T-helper 17 cell (primary cell): ENCODE measurements around the gene TMEM169. TPM values are rescaled to one million over a fixed set of nuclear protein-coding genes. Genes with fewer than 3 reads are reported as not detected.
A peak's percentile ranks its signal among the peaks of the same experiment; 100 is the strongest.
"Not testable (repeated sequence)": the region's sequence is repeated elsewhere in the genome, so short reads cannot be mapped to it uniquely, and the experiment has no call there.

Experiments
- ATAC-seq: fragments of 150-1000 bp; cut with Tn5 transposase; 2 replicates; pipeline ENCODE4 v1.10.0; 2021; ENCODE audit warnings: mild to moderate bottlenecking, moderate library complexity
- DNase-seq, 3 donors: peaks; one replicate each; pipeline versions ENCODE4 v3.0.0 to v3.0.0-alpha.2; 2020 to 2021
- H3K9me3 ChIP-seq: one replicate; pipeline ENCODE4 v1.7.0; 2013; ENCODE audit warnings: low read length, mild to moderate bottlenecking; ENCODE audit not compliant: control insufficient read depth, poor library complexity, severe bottlenecking
- H3K27ac Mint-ChIP-seq: one replicate; pipeline ENCODE4 v1.8.0; 2022; ENCODE audit warnings: mild to moderate bottlenecking, moderate library complexity, mixed read lengths
- H3K27me3 Mint-ChIP-seq: one replicate; pipeline ENCODE4 v1.8.0; 2022; ENCODE audit warnings: mixed read lengths
- H3K36me3 Mint-ChIP-seq: one replicate; pipeline ENCODE4 v1.8.0; 2022; ENCODE audit warnings: low read depth, mixed read lengths
- H3K4me1 Mint-ChIP-seq: one replicate; pipeline ENCODE4 v1.8.0; 2022; ENCODE audit warnings: mild to moderate bottlenecking, mixed read lengths
- H3K4me3 Mint-ChIP-seq: one replicate; pipeline ENCODE4 v1.8.0; 2022; ENCODE audit warnings: mild to moderate bottlenecking, moderate library complexity, mixed read lengths
- total RNA-seq, 4 donors: library from RNA in 2 of 4; stranded (reverse) in 2 of 4; gene quantifications; one replicate each; pipeline ENCODE4 v1.2.3 and lab custom pipeline; 2022 to 2026

The TMEM169 gene
- total RNA-seq, 2 donors from 2014 or later = 1.6 to 2.2 TPM

DNA sequence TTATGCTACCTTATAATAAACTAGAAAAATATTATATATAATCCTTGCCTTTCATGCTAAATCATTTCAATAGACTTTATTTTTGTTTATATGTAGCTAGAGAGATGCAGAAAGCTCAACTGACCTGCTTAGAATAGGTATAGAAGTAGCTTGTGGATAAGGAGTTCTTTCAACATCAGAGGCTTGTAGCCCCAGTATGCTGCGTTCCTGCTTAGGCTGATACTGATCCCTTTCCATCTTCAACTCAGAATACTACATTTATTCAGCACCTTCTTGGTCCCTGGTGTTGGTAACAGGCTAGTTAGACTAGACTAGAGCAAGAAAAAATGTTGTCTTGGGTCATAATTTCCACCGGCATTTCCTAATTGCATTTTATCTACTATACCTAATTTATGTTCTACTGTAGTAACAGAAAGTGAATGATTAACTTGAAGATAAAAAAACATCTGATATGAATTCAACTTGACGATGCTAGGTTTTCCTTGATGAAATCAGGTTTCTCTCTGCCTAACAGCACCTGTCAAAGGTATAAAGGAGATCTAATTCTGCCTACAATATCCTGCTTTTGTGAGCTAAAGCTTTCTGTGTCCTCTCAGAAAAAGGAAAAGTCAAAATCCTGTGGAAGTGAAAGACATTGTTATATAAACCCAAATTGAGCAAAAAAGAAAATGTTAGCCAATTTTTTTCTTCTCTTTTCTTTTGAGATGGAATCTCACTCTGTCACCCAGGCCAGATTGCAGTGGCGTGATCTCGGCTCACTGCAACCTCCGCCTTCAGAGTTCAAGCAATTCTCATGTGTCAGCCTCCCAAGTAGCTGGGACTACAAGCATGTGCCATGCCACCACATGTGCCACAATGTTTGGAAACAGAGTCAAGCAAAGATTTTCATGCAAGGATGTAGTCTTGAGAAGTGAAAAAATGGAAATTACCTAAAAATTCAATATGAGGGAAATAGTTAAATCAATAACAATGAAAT, 5.9 kb upstream of the TMEM169 start:
- ATAC-seq (no peak), DNase-seq (no peak)
- Mint-ChIP-seq H3K36me3 (peaks cover 3% of the 10 kb centered on the region), H3K4me3 (no peak overlapping the region), H3K4me1 (peaks cover 27% of the 10 kb centered on the region), H3K27me3 (no peaks in the 10 kb centered on the region), H3K27ac (no peak overlapping the region)
- H3K9me3 ChIP-seq = no peaks in the 10 kb centered on the region

DNA sequence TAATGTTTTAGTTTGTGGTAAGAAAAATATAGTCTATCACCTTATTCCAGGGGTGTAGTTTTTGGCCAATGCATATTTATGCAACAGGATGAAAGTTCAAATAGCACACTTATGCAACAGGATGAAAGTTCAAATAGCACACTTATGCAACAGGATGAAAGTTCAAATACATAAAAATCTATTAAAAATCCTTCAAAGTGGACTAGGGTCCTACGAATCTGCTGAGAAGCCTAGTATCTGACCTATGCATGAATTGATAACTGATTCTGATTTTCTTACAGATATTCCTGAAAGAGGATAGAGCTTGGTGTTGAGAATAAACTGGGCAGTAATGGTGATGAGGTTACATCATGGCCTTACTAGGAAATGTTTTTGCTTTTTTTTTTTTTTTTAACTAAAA, 2.9 kb upstream of the TMEM169 start:
- ATAC-seq = no peak
- no peaks in the 10 kb centered on the region for H3K9me3 ChIP-seq
- Mint-ChIP-seq H3K4me3 (no peak overlapping the region), H3K27ac (no peak overlapping the region), H3K27me3 (no peaks in the 10 kb centered on the region), H3K4me1 (peaks cover 38% of the 10 kb centered on the region), H3K36me3 (no peaks in the 10 kb centered on the region)
- no peak for DNase-seq

DNA sequence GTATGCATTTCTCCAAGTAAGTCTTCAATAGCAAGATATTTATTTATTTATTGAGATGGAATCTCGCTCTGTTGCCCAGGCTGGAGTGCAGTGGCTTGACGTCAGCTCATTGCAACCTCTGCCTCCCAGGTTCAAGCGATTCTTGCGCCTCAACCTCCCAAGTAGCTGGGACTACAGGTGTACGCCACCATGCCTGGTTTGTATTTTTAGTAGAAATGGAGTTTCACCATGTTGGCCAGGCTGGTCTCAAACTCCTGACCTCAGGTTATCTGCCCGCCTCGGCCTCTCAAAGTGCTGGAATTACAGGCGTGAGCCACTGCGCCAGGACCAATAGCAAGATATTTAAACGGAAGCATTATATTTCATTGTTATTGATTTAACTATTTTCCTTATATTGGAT, 1.7 kb upstream of the TMEM169 start:
- H3K4me3 Mint-ChIP-seq = peak overlapping the region; percentile 43
- not testable (repeated sequence) for H3K27me3 Mint-ChIP-seq, DNase-seq, H3K27ac Mint-ChIP-seq, H3K36me3 Mint-ChIP-seq, H3K9me3 ChIP-seq, ATAC-seq
- peaks cover 39% of the 10 kb centered on the region for H3K4me1 Mint-ChIP-seq

DNA sequence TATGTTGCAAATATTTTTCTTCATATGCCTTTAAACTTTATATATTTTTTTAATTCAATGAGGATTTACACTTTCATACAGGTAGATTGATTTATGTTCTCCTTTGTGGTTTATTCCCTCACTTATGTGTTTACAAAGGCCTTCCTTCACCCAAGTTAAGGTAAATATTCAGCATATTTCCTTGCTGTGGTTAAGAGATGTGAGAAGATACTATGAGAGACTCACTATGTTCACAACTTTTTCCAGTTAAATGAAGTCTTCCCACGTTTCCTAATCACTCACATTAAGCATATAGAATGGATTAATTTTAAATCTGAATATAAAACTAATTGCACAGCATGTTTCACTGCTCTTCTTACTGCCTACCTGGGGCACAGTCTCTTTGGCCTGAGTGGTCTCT, 707 bp upstream of the TMEM169 start:
- H3K27me3 Mint-ChIP-seq = no peaks in the 10 kb centered on the region
- H3K36me3 Mint-ChIP-seq = peaks cover 2% of the 10 kb centered on the region
- ATAC-seq (no peak), DNase-seq (no peak)
- peaks cover 34% of the 10 kb centered on the region for H3K4me1 Mint-ChIP-seq
- H3K27ac Mint-ChIP-seq = peak overlapping the region; percentile 98
- no peaks in the 10 kb centered on the region for H3K9me3 ChIP-seq
- peak overlapping the region; percentile 99 for H3K4me3 Mint-ChIP-seq

DNA sequence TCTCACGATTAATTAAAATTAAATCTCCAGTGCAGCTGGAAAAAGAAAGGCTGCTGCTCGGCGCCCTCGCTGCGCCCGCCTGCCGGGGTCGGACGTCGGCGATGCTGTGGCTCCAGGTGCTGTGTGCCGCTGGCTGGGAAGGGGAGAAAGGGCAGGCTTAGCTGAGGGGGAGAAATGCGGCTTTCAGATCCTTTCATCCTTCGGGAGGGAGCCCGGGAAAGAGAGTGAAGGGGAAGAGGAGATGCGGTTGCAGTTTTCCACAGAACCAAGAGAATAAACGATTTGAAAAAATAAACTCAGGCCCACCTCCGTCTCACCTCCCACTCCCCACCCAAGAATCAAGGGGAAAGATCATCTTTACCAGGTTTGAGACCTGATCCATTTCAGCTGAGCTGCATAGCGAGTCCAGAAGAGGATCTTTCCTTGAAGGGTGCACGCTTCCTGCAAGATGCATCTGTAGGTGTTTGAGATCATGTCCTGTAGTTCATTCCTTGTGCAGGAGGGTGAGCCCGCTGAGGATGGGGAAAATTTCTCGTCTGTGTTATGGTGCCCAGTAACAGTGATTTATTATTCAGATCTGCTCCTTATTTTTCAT, 495 bp downstream of the TMEM169 start:
- peak overlapping the region; percentile 98 for H3K27ac Mint-ChIP-seq
- H3K27me3 Mint-ChIP-seq = no peaks in the 10 kb centered on the region
- peaks cover 37% of the 10 kb centered on the region for H3K4me1 Mint-ChIP-seq
- DNase-seq (no peak), ATAC-seq (peak; percentile 24)
- H3K9me3 ChIP-seq = no peaks in the 10 kb centered on the region
- peaks cover 2% of the 10 kb centered on the region for H3K36me3 Mint-ChIP-seq
- peak overlapping the region; percentile 99 for H3K4me3 Mint-ChIP-seq

DNA sequence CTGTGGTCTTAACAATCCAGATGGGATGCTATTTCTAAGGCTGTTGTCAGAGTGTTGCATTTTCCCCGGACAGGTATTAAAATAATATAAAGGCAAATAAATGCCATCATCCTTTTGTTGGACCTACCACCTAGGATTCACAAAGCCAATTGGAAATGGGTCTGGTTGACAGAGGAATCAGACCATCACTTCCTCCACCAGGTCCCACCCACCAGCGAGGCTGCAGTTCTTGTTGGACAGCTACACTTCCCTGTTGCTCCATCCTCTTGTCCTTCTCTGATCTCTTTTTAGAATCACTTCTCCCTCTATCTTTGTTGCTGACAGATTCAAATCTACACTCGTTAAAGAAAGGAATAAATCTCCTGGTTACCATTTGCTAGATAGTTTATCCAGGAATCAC, 1.1 kb downstream of the TMEM169 start:
- Mint-ChIP-seq H3K27ac (peak overlapping the region; percentile 98), H3K4me1 (peaks cover 37% of the 10 kb centered on the region), H3K36me3 (peaks cover 2% of the 10 kb centered on the region), H3K27me3 (no peaks in the 10 kb centered on the region), H3K4me3 (peak overlapping the region; percentile 99)
- no peak for ATAC-seq
- no peak for DNase-seq
- H3K9me3 ChIP-seq = no peaks in the 10 kb centered on the region

DNA sequence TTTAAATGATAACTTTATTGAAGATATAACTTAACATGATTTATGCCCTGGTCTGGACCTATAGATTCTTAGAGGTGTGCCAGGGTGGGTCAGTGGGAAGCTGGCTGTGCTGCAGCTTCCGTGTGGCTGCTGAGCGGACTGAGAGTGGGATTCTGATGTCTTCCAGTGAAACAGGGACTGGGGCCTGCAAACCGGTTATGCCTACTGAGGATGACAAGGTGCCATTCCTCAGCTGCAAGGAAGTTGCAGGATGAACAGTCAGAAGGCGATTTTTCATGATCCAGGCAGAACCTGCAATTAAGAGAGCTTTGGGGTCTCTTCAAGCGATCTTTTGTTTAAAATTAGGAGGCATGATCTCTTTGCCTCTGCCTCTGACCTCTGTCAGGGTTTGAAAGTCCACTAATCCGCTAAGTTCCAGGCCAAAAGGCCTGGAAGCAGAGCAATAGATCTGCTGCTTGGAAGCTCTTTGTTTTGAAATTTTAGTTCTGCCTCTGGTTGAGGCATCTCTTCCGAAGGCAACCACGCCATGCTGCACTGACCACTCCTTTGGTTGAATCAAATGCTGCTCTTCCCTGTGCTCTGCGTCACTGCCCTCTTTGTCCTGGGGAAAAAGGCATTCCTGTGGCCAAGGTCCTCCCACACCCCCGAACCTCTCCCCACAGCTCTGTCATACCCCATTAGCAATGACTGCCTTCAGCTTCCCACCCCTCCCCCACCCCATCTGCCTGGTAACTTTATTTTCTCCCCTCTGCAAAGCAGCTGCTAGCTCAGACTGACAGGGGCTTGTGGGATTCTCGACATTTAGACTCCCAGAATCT, 2.0 kb downstream of the TMEM169 start:
- peaks cover 2% of the 10 kb centered on the region for H3K36me3 Mint-ChIP-seq
- peak overlapping the region; percentile 98 for H3K27ac Mint-ChIP-seq
- peaks cover 37% of the 10 kb centered on the region for H3K4me1 Mint-ChIP-seq
- H3K4me3 Mint-ChIP-seq = peak overlapping the region; percentile 94
- DNase-seq (no peak), ATAC-seq (no peak)
- H3K27me3 Mint-ChIP-seq = no peaks in the 10 kb centered on the region
- H3K9me3 ChIP-seq = no peaks in the 10 kb centered on the region

DNA sequence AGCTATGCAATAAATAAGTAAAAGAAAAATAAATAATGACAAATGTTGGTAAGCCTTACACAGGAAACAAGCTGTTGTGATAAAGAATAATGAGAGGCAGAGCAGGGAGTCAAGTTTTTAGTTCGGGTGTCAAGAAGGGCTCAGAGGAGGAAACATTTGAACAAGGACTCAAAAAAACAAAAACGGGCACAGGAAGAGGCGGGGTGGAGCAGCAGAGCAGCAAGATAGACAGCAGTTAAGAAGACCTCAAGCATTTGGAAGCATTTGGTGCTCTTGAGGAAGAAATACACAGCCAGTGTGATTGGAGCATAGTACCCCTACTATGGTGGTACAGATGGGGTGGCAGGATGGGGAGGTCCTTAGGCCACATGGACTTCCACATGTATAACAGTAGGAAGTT, 2.8 kb downstream of the TMEM169 start:
- no peaks in the 10 kb centered on the region for H3K9me3 ChIP-seq
- H3K4me3 Mint-ChIP-seq = peak overlapping the region; percentile 94
- ATAC-seq (no peak), DNase-seq (no peak)
- H3K27ac Mint-ChIP-seq = peak overlapping the region; percentile 98
- H3K36me3 Mint-ChIP-seq = peaks cover 2% of the 10 kb centered on the region
- no peaks in the 10 kb centered on the region for H3K27me3 Mint-ChIP-seq
- peaks cover 40% of the 10 kb centered on the region for H3K4me1 Mint-ChIP-seq

DNA sequence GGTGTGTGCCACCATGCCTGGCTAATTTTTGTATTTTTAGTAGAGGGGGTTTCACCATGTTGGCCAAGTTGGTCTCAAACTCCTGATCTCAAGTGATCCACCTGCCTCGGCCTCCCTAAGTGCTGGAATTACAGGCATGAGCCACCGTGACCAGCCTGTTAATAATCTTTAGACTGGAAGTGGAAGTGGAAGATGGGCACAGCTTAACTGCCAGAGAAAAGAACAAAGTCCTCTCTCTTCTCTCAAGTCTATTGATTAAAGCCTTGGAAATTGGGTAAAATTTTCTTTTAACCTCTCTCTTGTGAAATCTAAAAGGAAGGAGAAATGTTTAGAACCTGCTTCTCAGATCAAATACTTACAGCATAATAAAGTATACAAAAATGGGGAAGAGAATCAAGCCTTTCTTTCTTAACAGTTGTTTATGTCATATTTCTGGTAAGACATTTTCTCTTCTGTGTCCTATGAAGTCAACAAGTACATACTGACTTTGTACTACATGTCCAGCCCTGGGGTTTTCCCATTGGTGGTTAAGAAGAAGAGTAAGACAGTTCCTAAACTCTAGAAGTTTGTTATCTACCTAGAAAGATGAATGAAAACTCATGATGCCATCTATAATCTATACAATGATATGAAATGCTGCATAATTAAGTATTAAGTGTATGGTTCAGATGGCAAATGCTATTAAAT, 4.6 kb downstream of the TMEM169 start:
- DNase-seq = no peak
- Mint-ChIP-seq H3K27me3 (no peaks in the 10 kb centered on the region), H3K36me3 (peaks cover 2% of the 10 kb centered on the region), H3K27ac (peak overlapping the region; percentile 8), H3K4me3 (peak overlapping the region; percentile 22), H3K4me1 (peaks cover 36% of the 10 kb centered on the region)
- no peaks in the 10 kb centered on the region for H3K9me3 ChIP-seq
- no peak for ATAC-seq

DNA sequence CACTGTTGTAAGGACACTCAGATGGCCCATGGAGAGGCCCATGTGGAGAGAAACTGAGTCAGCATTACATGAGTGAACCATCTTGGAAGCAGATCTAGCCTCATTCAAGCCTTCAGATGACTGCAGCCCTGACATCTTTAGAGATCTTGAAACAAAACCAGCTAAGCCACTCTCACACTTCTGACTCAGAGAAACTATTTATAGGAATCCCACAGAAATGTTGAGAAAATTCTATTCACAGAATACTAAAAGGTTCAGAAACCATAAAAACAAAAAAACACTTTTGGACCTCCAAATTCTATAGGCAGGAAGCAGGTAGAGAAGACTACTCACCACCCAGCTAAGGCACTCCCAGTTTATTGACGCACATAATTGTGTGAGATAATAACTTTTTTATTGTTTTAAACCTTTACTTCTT, 8.7 kb downstream of the TMEM169 start:
- ATAC-seq (no peak), DNase-seq (no peak)
- H3K9me3 ChIP-seq = no peaks in the 10 kb centered on the region
- no peaks in the 10 kb centered on the region for H3K36me3 Mint-ChIP-seq
- no peaks in the 10 kb centered on the region for H3K27me3 Mint-ChIP-seq
- H3K4me3 Mint-ChIP-seq = no peak overlapping the region
- H3K27ac Mint-ChIP-seq = no peak overlapping the region
- peaks cover 6% of the 10 kb centered on the region for H3K4me1 Mint-ChIP-seq

DNA sequence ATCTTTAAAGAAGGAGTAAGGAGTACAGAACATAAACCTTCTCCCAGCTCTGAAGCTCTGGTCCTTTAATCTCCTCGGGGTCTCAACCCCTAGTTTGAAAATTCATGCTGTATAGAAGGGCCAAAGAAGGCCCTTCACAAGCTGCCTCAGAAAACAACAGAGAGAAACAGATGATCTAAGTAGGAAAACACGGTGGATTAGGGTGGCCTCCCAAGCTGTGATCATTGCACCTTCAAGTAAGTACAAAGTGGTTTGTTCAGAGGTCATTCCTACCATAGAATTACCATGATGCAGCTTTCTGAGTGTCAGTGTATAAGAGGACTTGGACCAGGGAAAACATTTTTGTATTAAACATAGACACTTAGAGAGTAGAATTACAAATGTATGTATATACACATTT, 10.9 kb downstream of the TMEM169 start:
- DNase-seq (no peak), ATAC-seq (no peak)
- H3K27me3 Mint-ChIP-seq = no peaks in the 10 kb centered on the region
- H3K4me1 Mint-ChIP-seq = peaks cover 3% of the 10 kb centered on the region
- no peak overlapping the region for H3K27ac Mint-ChIP-seq
- no peaks in the 10 kb centered on the region for H3K9me3 ChIP-seq
- no peak overlapping the region for H3K4me3 Mint-ChIP-seq
- H3K36me3 Mint-ChIP-seq = no peaks in the 10 kb centered on the region

DNA sequence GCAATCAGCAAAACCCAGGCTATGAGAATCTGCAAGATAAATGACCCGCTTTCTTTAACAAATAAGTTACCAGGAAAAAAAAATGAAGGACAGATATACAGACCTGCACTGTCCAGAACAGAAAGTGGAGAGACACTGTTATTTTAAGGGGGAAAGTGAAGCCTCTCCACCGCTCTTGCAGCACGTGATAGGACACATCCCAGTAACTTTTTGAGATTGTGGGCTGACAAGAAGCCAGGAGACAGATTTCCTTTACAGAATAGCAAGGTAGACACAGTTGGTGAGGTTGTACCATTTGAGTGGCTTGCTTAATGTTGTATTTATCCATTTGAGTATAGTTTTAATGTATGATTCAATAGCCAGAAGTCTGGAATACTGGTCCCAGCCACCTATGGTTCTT, 13.0 kb downstream of the TMEM169 start:
- DNase-seq (no peak), ATAC-seq (no peak)
- no peaks in the 10 kb centered on the region for H3K9me3 ChIP-seq
- Mint-ChIP-seq H3K27me3 (no peaks in the 10 kb centered on the region), H3K4me3 (no peak overlapping the region), H3K4me1 (no peaks in the 10 kb centered on the region), H3K27ac (no peak overlapping the region), H3K36me3 (no peaks in the 10 kb centered on the region)
